Fibroblast of mammary gland (primary cell): ENCODE data around the gene WDR44.

Experiments
- DNase-seq: peaks from one replicate; pipeline ENCODE4 v3.0.0-alpha.2; 2010; ENCODE audit warnings: low read depth
- H3K4me3 ChIP-seq: 2 replicates; pipeline ENCODE4 v1.5.1; 2011; ENCODE audit warnings: low read depth, mild to moderate bottlenecking, low read length, moderate library complexity; ENCODE audit not compliant: control insufficient read depth
- TF ChIP-seq, protein P1 (sequence below): conservative IDR thresholded peaks from 2 replicates; pipeline ENCODE4 v1.5.1; 2011; ENCODE audit warnings: low read depth, low read length, inconsistent platforms; ENCODE audit not compliant: control insufficient read depth, insufficient read depth

WDR44 gene

DNA sequence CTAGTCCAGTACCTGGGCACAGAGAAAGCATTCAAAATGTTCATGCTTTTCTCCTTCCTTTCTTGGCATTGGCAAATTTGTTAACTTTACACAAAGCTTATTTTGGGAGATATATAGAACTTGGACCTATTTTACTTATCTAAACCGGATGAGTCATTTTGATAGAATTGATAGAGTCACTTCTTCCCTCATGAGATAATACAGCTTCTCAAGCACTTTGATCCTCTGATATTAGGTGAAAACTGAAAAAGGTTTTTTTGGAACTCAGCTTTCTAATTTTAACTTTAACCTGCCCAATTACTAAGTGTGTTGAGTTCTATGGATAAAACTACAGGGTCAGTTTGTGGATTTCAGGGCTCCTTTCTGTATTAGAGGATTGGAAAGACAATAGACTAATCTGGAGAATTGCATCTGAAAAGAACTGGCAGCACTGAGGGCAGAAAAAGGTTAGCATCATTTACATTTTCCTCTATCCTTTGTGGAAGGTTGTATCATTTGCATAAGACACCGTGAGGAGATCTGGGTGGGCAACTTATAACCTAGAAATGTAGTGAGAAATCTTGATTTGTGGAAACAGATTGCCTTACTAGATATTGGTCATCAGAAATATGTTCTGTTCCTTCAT is 2.4 kb downstream of the WDR44 start:
- no peak for DNase-seq
- TF ChIP-seq, protein P1, sequence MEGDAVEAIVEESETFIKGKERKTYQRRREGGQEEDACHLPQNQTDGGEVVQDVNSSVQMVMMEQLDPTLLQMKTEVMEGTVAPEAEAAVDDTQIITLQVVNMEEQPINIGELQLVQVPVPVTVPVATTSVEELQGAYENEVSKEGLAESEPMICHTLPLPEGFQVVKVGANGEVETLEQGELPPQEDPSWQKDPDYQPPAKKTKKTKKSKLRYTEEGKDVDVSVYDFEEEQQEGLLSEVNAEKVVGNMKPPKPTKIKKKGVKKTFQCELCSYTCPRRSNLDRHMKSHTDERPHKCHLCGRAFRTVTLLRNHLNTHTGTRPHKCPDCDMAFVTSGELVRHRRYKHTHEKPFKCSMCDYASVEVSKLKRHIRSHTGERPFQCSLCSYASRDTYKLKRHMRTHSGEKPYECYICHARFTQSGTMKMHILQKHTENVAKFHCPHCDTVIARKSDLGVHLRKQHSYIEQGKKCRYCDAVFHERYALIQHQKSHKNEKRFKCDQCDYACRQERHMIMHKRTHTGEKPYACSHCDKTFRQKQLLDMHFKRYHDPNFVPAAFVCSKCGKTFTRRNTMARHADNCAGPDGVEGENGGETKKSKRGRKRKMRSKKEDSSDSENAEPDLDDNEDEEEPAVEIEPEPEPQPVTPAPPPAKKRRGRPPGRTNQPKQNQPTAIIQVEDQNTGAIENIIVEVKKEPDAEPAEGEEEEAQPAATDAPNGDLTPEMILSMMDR = no peak
- H3K4me3 ChIP-seq = peak overlapping the region; percentile 84

DNA sequence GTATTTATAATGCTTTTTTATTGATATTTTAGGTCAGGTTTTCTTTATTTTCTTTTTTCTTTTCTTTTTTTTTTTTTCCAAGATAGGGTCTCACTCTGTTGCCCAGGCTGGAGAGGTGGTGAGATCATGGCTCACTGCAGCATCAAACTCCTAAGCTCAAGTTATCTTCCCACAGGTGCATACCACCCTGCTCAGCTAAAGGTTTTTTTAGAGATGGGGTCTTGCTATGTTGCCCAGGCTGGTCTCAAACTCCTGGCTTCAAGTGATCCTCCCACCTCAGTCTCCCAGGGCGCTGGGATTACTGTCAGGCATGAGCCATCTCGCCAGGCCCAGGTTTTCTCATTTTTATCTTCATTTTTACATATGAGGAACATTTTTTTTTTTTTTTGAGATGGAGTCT is 3.3 kb downstream of the WDR44 start:
- TF ChIP-seq, protein P1 = no peak
- no peak for DNase-seq
- H3K4me3 ChIP-seq = no peak overlapping the region

DNA sequence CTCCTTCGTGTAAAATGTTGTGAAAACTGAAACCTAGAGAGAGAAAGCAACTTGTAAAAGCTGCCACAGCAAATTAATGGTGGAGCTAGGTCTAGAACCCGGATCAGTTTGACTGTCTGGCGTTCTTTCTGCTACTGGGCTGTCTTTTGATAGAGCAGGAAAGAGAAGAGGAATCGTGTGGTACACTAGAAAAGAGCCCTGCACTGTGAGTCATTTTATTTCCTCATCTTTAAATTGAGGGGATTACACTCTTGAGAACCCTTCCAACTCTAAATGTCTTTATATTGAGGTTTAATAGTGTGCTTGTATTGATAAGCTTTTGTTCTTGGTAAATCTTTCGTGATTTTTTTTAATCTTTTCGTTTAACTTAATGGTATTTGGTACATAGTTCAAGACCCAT is 4.3 kb downstream of the WDR44 start:
- H3K4me3 ChIP-seq = no peak overlapping the region
- peak; percentile 50 for DNase-seq
- TF ChIP-seq, protein P1 = no peak

DNA sequence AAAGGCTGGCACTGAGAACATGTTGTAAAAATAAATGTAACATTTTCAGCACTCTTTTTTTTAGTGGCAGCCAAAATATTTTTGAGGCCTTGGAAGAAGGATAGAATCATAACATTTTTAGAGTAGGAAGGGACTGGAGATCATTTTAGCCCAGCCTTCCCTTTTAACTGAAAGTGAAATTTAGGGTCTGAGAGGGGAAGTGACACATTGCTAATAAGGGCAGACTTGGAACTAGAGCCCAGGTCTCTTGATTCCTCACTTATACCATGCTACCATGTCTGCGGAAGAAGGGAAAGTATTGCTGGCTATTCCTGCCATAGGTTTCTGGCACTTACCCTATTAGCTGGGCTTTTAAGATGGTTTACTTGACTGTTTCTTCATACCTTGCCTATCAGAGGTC is 4.8 kb downstream of the WDR44 start:
- no peak for DNase-seq
- TF ChIP-seq, protein P1 = no peak
- no peak overlapping the region for H3K4me3 ChIP-seq

DNA sequence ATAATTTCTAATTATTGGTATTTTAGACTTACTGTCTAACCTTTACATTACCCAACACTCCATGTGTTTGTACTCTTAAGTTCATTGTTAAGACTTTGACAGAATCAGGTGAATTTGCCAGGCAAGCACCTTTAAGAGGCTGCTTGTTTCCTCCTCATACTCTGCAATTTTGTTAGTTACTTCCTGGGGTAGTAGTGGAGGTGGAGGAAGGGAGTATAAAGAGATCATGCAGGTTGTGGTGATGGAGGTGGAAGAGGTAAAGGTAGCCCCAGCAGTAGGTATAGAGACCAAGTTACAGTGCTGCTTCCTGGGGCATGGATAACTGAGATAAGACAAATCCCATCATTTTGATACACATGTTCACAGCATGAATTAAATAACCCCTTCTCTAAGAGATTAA is 6.7 kb downstream of the WDR44 start:
- DNase-seq = no peak
- H3K4me3 ChIP-seq = no peak overlapping the region
- TF ChIP-seq, protein P1 = no peak

DNA sequence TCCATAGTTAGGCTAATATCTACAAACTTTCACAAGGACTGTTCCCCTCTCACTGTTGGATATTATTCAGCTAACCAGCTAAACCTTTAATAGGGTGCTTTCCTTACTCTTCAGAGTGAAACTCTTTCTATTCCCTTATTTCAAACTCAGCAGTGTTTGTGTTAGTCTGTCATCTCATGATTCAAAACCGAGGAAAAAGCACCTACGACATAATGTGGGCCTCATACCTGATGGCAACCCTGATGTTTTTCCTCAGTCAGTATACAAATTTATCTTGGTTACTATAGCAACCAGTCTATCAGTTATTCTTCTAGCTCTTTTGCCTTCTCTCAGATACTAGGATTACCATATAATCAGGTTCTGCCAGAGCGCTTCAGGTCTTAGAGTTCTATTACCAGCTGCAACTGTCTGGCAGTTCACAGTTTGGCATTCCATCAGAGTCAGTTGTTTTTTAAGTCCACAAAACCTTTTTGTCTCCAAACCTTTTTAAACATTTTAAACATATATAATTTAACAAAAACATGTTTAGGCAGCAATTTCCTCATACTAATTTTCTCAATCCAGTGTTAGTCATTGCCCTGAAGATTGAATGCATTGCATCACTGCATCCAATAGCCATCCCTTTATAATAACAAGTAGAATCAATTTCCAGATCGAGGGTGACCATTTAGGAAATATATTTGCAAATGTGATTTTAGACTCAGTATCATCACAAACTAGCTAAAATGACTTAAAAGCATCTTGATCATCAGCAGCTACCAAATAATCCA is 7.4 kb downstream of the WDR44 start:
- TF ChIP-seq, protein P1 = no peak
- DNase-seq = no peak
- H3K4me3 ChIP-seq = no peak overlapping the region
